GM18873 (cell line): ENCODE results near the gene GYS2.

Source experiments
- ATAC-seq: cut with Tn5 transposase; IDR thresholded peaks from one replicate; pipeline ENCODE4 v1.9.1; 2021; ENCODE audit warnings: mild to moderate bottlenecking, moderate library complexity, moderate number of reproducible peaks; ENCODE audit not compliant: unreplicated experiment, low FRiP score

Gene GYS2

GRCh38 chr12:21518451-21518850, 86.2 kb downstream of the GYS2 start:
- ATAC-seq: no peak

- no peak for ATAC-seq
Observed at GRCh38 chr12:21516281-21516680, 88.4 kb downstream of the GYS2 start.

GRCh38 chr12:21509768-21510167, 94.9 kb downstream of the GYS2 start:
- peak; percentile 92 for ATAC-seq

- no peak for ATAC-seq
Observed at GRCh38 chr12:21507849-21508248, 96.8 kb downstream of the GYS2 start.

GRCh38 chr12:21505888-21506287, 98.8 kb downstream of the GYS2 start:
- ATAC-seq: no peak

- no peak for ATAC-seq
Observed at GRCh38 chr12:21502872-21503271, 101.8 kb downstream of the GYS2 start.

- ATAC-seq: no peak
Observed at GRCh38 chr12:21502164-21502496, 102.5 kb downstream of the GYS2 start.

GRCh38 chr12:21501258-21502163, 103.1 kb downstream of the GYS2 start, which contains the start of the genes GOLT1B and RECQL:
TSS of gene GOLT1B (plus strand) at chr12:21501789. CDS start at chr12:21501924, 135 bp downstream.
TSS of gene RECQL (minus strand) at chr12:21501635. CDS start at chr12:21499570, 2,065 bp downstream.
- ATAC-seq: peak; percentile 100

- ATAC-seq: no peak
Observed at GRCh38 chr12:21500786-21501257, 103.8 kb downstream of the GYS2 start.

- no peak for ATAC-seq
Observed at GRCh38 chr12:21499765-21500164, 104.9 kb downstream of the GYS2 start.
